Keratinocyte (primary cell): Measurements from ENCODE around the gene MYH10. TPM values are rescaled to one million over a fixed set of nuclear protein-coding genes. Genes with fewer than 3 reads are reported as not detected.
A peak's percentile ranks its signal among the peaks of the same experiment; 100 is the strongest.

Source experiments
- DNase-seq: peaks from one replicate; pipeline ENCODE4 v3.0.0-alpha.2; 2011; ENCODE audit warnings: low read depth, missing footprints, low spot score
- FAIRE-seq: peaks from 2 replicates; lab custom pipeline; 2011; peaks lifted over from hg19 to GRCh38; lab: Jason Lieb, UNC
- H2AFZ ChIP-seq: 2 replicates; pipeline ENCODE4 v1.6.0; 2012; ENCODE audit warnings: low read length, control low read depth, inconsistent platforms; ENCODE audit not compliant: control insufficient read depth
- H3K27ac ChIP-seq: 2 replicates; pipeline ENCODE4 v1.5.1; 2011; ENCODE audit warnings: low read length; ENCODE audit not compliant: control insufficient read depth, insufficient read depth
- H3K27me3 ChIP-seq: 3 replicates; pipeline ENCODE4 v1.6.0; 2011; ENCODE audit warnings: low read length; ENCODE audit not compliant: control insufficient read depth, insufficient read depth; ENCODE audit errors: extremely low read depth
- H3K36me3 ChIP-seq, 2 experiments: 2 replicates in 1 of 2; 3 replicates in 1 of 2; pipeline ENCODE4 v1.5.1; 2011; ENCODE audit warnings: low read length in 2 of 2, mild to moderate bottlenecking in 1 of 2; ENCODE audit not compliant: control insufficient read depth in 2 of 2, insufficient read depth in 2 of 2; ENCODE audit errors: extremely low read depth in 1 of 2
- H3K4me1 ChIP-seq: 3 replicates; pipeline ENCODE4 v1.5.1; 2011; ENCODE audit warnings: low read length; ENCODE audit not compliant: control insufficient read depth, insufficient read depth; ENCODE audit errors: extremely low read depth
- H3K4me2 ChIP-seq: 3 replicates; pipeline ENCODE4 v1.6.0; 2011; ENCODE audit warnings: low read depth, low read length; ENCODE audit not compliant: control insufficient read depth, insufficient read depth; ENCODE audit errors: extremely low read depth
- H3K4me3 ChIP-seq, 3 experiments: fragments of 200-600 bp in 1 of 3; sonication (generic) in 1 of 3; 2 replicates in 2 of 3; 3 replicates in 1 of 3; pipeline ENCODE4 v1.5.1; 2011 to 2016; ENCODE audit warnings: low read length in 3 of 3, mild to moderate bottlenecking in 3 of 3, control low read depth in 2 of 3, inconsistent platforms in 1 of 3, low read depth in 1 of 3, mixed read lengths in 1 of 3, mixed run types in 1 of 3, moderate library complexity in 1 of 3; ENCODE audit not compliant: control insufficient read depth in 2 of 3, insufficient read depth in 2 of 3; ENCODE audit errors: extremely low read depth in 1 of 3
- H3K79me2 ChIP-seq: 2 replicates; pipeline ENCODE4 v1.6.0; 2012; ENCODE audit warnings: low read length; ENCODE audit not compliant: control insufficient read depth, insufficient read depth
- H3K9ac ChIP-seq: 3 replicates; pipeline ENCODE4 v1.6.0; 2011; ENCODE audit warnings: low read length; ENCODE audit not compliant: control insufficient read depth, insufficient read depth; ENCODE audit errors: extremely low read depth
- H3K9me1 ChIP-seq: 3 replicates; pipeline ENCODE4 v1.6.0; 2011; ENCODE audit warnings: low read length; ENCODE audit not compliant: control insufficient read depth, insufficient read depth; ENCODE audit errors: extremely low read depth
- H3K9me3 ChIP-seq: 2 replicates; pipeline ENCODE4 v1.5.1; 2012; ENCODE audit warnings: low read depth, low read length; ENCODE audit not compliant: control insufficient read depth
- H4K20me1 ChIP-seq: 3 replicates; pipeline ENCODE4 v1.6.0; 2011; ENCODE audit warnings: low read length; ENCODE audit not compliant: control insufficient read depth, insufficient read depth; ENCODE audit errors: extremely low read depth
- EZH2 ChIP-seq: IDR thresholded peaks from one replicate; pipeline ENCODE4 v1.6.1; 2012; ENCODE audit warnings: inconsistent platforms, mild to moderate bottlenecking, low read length, moderate library complexity
- dilution Hi-C: fragments of 300-500 bp; cut with MboI; formaldehyde crosslinking; loops from one replicate; pipeline ENCODE4 v1.7.0; 2020; ENCODE audit warnings: low sequenced_read_pairs; ENCODE audit not compliant: extremely low pct_ligation_motif_present
- polyA minus RNA-seq, 3 experiments: library from RNA; depleted of rRNA, polyadenylated mRNA; stranded (reverse); fragments of >200 nt; gene quantifications; 1 replicate in 1 of 3; 2 replicates in 1 of 3; 3 replicates in 1 of 3; pipeline ENCODE4 v1.2.3, GENCODE V29; 2011
- polyA plus RNA-seq, 5 experiments: library from polyadenylated mRNA; depleted of rRNA in 3 of 5; stranded (reverse) in 3 of 5; stranded (forward) in 1 of 5; unstranded in 1 of 5; fragments of >200 nt; gene quantifications; 1 replicate in 1 of 5; 2 replicates in 3 of 5; 3 replicates in 1 of 5; pipeline versions ENCODE4 v1.2.1 to v1.2.3, GENCODE V29; 2011 to 2012; ENCODE audit warnings: missing spikeins in 2 of 5, low read depth in 1 of 5, low replicate concordance in 1 of 5
- TF ChIP-seq, protein P1 (sequence below), 3 experiments: IDR thresholded peaks in 1 of 3; conservative IDR thresholded peaks in 1 of 3; optimal IDR thresholded peaks in 1 of 3; 2 replicates in 2 of 3; 3 replicates in 1 of 3; pipeline versions ENCODE3 to v1.5.1; 2011; ENCODE audit warnings: low read length in 3 of 3, mild to moderate bottlenecking in 3 of 3, moderate library complexity in 2 of 3, control low read depth in 1 of 3, inconsistent platforms in 1 of 3; ENCODE audit not compliant: insufficient read depth in 2 of 3; ENCODE audit errors: extremely low read depth in 1 of 3

MYH10 gene
- polyA plus RNA-seq (17.0 to 26.2 TPM (median 21.2 TPM) in 3 replicates), polyA minus RNA-seq (43.3 to 55.5 TPM (median 52.8 TPM) in 3 replicates)
- 21.1 TPM for polyA plus RNA-seq (2011; ENCODE audit: low read depth)
- 11.9 and 13.4 TPM in 2 replicates for polyA plus RNA-seq (2011; cell fraction: cytosol; rRNA removed)
- polyA plus RNA-seq (2011; cell fraction: nucleus; rRNA removed): 31.3 and 31.4 TPM in 2 replicates
- polyA plus RNA-seq (2012; ENCODE audit: low replicate concordance): 9.0 and 29.0 TPM in 2 replicates
- 36.8 TPM for polyA minus RNA-seq (2011; cell fraction: cytosol; rRNA and poly(A)+ RNA removed)
- 33.9 and 63.4 TPM in 2 replicates for polyA minus RNA-seq (2011; cell fraction: nucleus; rRNA and poly(A)+ RNA removed)

DNA sequence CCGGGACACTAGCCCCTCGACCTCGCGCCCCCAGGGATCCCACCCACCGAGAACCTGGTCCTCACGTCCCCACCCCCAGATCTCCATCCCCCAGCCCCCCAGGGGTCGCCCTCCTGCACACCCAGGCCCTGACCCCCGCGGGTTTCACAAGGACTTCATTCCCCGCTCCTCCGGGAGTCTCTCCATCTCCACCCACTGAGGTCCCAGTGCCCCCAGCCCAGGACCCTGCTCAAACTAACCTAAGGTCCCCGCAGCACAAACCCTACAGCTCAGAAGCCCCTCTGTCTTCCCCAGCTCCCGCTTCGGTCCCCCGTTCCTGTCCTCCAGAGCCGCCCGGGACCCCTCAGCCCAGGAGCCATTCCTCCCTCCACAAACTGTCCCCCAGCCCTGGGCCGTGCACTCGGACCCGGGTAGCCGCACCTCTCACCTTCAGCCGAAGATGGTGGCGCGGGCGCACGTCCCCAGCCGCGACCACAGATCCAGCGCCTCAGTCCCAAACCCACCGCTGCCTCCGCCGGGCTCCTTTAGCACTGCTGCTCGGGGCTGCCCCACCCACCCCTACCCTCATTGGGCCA is at the start of gene MYH10:
Gene MYH10 (minus strand): TSS at position 499 of the 575 bp plus-strand sequence. CDS start 7,479 bp downstream, outside the sequence.
- dilution Hi-C loops: loop anchor here (25.0 kb wide), 1 partner anchor 107 kb away; the partner anchor contains the start of gene CCDC42
- Histone ChIP-seq H3K4me2 (peak within 1 kb of the TSS; percentile 82), H3K9me1 (no peaks in the 10 kb centered on the region), H2AFZ (peak within 1 kb of the TSS; percentile 95), H4K20me1 (no peaks in the 10 kb centered on the region), H3K27ac (peak within 1 kb of the TSS; percentile 75), H3K36me3 (no peaks in the 10 kb centered on the region), H3K27me3 (no peaks in the 10 kb centered on the region), H3K9ac (peak within 1 kb of the TSS; percentile 85), H3K4me1 (peaks cover 10% of the 10 kb centered on the region), H3K9me3 (no peaks in the 10 kb centered on the region), H3K79me2 (peaks cover 34% of the 10 kb centered on the region), H3K4me3 (peak within 1 kb of the TSS; percentile 86 to 96 (median 96))
- no peak for DNase-seq
- no peak for FAIRE-seq
- TF ChIP-seq, protein P1, sequence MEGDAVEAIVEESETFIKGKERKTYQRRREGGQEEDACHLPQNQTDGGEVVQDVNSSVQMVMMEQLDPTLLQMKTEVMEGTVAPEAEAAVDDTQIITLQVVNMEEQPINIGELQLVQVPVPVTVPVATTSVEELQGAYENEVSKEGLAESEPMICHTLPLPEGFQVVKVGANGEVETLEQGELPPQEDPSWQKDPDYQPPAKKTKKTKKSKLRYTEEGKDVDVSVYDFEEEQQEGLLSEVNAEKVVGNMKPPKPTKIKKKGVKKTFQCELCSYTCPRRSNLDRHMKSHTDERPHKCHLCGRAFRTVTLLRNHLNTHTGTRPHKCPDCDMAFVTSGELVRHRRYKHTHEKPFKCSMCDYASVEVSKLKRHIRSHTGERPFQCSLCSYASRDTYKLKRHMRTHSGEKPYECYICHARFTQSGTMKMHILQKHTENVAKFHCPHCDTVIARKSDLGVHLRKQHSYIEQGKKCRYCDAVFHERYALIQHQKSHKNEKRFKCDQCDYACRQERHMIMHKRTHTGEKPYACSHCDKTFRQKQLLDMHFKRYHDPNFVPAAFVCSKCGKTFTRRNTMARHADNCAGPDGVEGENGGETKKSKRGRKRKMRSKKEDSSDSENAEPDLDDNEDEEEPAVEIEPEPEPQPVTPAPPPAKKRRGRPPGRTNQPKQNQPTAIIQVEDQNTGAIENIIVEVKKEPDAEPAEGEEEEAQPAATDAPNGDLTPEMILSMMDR (optimal IDR thresholded peaks at IDR 0.05 in 1 of 3, IDR thresholded peaks at IDR 0.05 in 1 of 3, conservative IDR thresholded peaks at IDR 0.05 in 1 of 3; ENCODE audit: extremely low read depth in 1 of 3, insufficient read depth in 2 of 3, low read length in 3 of 3): no peak
- TF ChIP-seq EZH2: no peak

DNA sequence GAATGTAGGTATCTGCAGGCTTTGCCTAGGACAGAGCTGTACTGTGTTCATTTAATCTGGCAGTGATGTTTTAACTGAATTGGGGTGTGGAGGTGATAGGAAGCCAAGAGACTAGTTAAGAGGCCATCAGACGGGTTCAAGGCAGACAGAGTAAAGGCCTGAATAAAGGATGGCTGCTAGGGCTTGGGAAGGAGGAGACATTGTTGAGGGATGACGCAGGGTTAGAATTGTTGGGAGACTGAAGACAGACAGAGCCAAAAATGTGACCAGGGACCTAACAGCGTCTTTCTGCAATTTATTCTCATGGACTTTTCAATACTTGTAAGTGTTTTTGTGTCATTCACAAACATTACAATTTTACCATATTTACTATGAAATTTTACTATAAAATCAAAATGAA is 48.6 kb upstream of the MYH10 start:
- no peak for FAIRE-seq
- Histone ChIP-seq H3K27me3 (no peaks in the 10 kb centered on the region), H3K9ac (no peak overlapping the region), H3K4me1 (no peaks in the 10 kb centered on the region), H3K4me2 (no peak overlapping the region), H3K9me3 (no peaks in the 10 kb centered on the region), H4K20me1 (no peaks in the 10 kb centered on the region), H2AFZ (no peak overlapping the region), H3K27ac (no peak overlapping the region), H3K4me3 (no peak overlapping the region), H3K79me2 (no peaks in the 10 kb centered on the region), H3K36me3 (no peaks in the 10 kb centered on the region), H3K9me1 (no peaks in the 10 kb centered on the region)
- no peak for TF ChIP-seq EZH2
- TF ChIP-seq, protein P1 (optimal IDR thresholded peaks at IDR 0.05 in 1 of 3, IDR thresholded peaks at IDR 0.05 in 1 of 3, conservative IDR thresholded peaks at IDR 0.05 in 1 of 3; ENCODE audit: extremely low read depth in 1 of 3, insufficient read depth in 2 of 3, low read length in 3 of 3): no peak
- no peak for DNase-seq
- dilution Hi-C loops: no loop called here
